NK-92 (cell line): ENCODE results near the gene PLAU.

Experiments
- DNase-seq: peaks from one replicate; lab custom pipeline; 2025; ENCODE audit not compliant: unreplicated experiment; lab: John Stamatoyannopoulos, UW

The PLAU gene

GRCh38 chr10:73910764-73911552 is at the start of gene PLAU:
Gene PLAU (plus strand): TSS chr10:73911132. CDS start chr10:73911556, 424 bp downstream.
- no peak for DNase-seq

GRCh38 chr10:73862011-73862410 is 48.9 kb upstream of the PLAU start:
- no peak for DNase-seq

- DNase-seq, result no peak
Measured at GRCh38 chr10:73863039-73863817, 47.7 kb upstream of the PLAU start.

- DNase-seq, result no peak
Measured at GRCh38 chr10:73864229-73864628, 46.7 kb upstream of the PLAU start.

- DNase-seq, result no peak
Measured at GRCh38 chr10:73865107-73865458, 45.8 kb upstream of the PLAU start.

GRCh38 chr10:73865459-73866442 is 45.2 kb upstream of the PLAU start:
- DNase-seq, result no peak

- no peak for DNase-seq
Measured at GRCh38 chr10:73866621-73867020, 44.3 kb upstream of the PLAU start.

GRCh38 chr10:73867126-73867807 is 43.7 kb upstream of the PLAU start:
- no peak for DNase-seq

- no peak for DNase-seq
Measured at GRCh38 chr10:73867871-73868631, 42.9 kb upstream of the PLAU start.

- no peak for DNase-seq
Measured at GRCh38 chr10:73868655-73869195, 42.2 kb upstream of the PLAU start.

GRCh38 chr10:73871295-73872189 is 39.4 kb upstream of the PLAU start:
- DNase-seq, result no peak

- no peak for DNase-seq
Measured at GRCh38 chr10:73872190-73872710, 38.7 kb upstream of the PLAU start.

GRCh38 chr10:73873142-73873837 is 37.6 kb upstream of the PLAU start:
- DNase-seq, result no peak

GRCh38 chr10:73873838-73874215 is 37.1 kb upstream of the PLAU start:
- no peak for DNase-seq

- peak; percentile 10 for DNase-seq
Measured at GRCh38 chr10:73874267-73875138, 36.4 kb upstream of the PLAU start, which contains the start of gene CAMK2G. Gene CAMK2G (minus strand): TSS chr10:73874555. CDS start chr10:73874461, 94 bp downstream.

GRCh38 chr10:73875139-73875475 is 35.8 kb upstream of the PLAU start:
- DNase-seq, result no peak

GRCh38 chr10:73876157-73876556 is 34.8 kb upstream of the PLAU start:
- no peak for DNase-seq
